SK-N-SH (cell line): ENCODE data around the gene SLC23A1. TPM values are rescaled to one million over a fixed set of nuclear protein-coding genes. Genes with fewer than 3 reads are reported as not detected.
A peak's percentile ranks its signal among the peaks of the same experiment; 100 is the strongest.

Experiments used
- CTCF ChIA-PET: fragments of 300-600, 350-600 bp; formaldehyde crosslinking; extraction: SDS; loops from one replicate; lab custom pipeline; 2021; lab: Yijun Ruan, JAX
- POLR2A ChIA-PET: fragments of 350-600 bp; sonication (Branson Sonifier 250); formaldehyde crosslinking; extraction: SDS; loops from one replicate; lab custom pipeline; 2020; ENCODE audit warnings: antibody characterized with exemption, inconsistent platforms; lab: Yijun Ruan, JAX
- DNase-seq: peaks from one replicate; pipeline ENCODE4 v3.0.0; 2012
- H2AFZ ChIP-seq: fragments of 200-600 bp; sonication (generic); 2 replicates; pipeline ENCODE4 v1.8.1; 2016; ENCODE audit warnings: antibody characterized with exemption, mild to moderate bottlenecking, low read depth
- H3F3A ChIP-seq: fragments of 200-600 bp; sonication (generic); replicated peaks from 2 replicates; pipeline ENCODE3; 2016; ENCODE audit warnings: antibody characterized with exemption, mild to moderate bottlenecking; ENCODE audit not compliant: insufficient read depth
- H3K27ac ChIP-seq, 2 experiments: fragments of 200-500 bp in 1 of 2; fragments of 200-600 bp in 1 of 2; sonication (Bioruptor generic) in 1 of 2; sonication (generic), shearing (Covaris generic) in 1 of 2; 2 replicates each; pipeline versions ENCODE4 v1.5.1 to v1.6.1; 2014 to 2016; ENCODE audit warnings: low read depth in 2 of 2, inconsistent platforms in 1 of 2, low read length in 1 of 2, mild to moderate bottlenecking in 1 of 2, mixed read lengths in 1 of 2
- H3K27me3 ChIP-seq: fragments of 200-600 bp; sonication (generic), shearing (Covaris generic); 2 replicates; pipeline ENCODE4 v1.6.1; 2016; ENCODE audit warnings: mixed run types; ENCODE audit not compliant: insufficient read depth
- H3K36me3 ChIP-seq, 2 experiments: fragments of 200-500 bp in 1 of 2; fragments of 200-600 bp in 1 of 2; sonication (Bioruptor generic) in 1 of 2; sonication (generic) in 1 of 2; replicated peaks in 1 of 2; 2 replicates each; pipeline versions ENCODE3 to v1.5.1; 2014 to 2016; ENCODE audit warnings: low read length in 1 of 2, mild to moderate bottlenecking in 1 of 2; ENCODE audit not compliant: insufficient read depth in 2 of 2, control insufficient read depth in 1 of 2
- H3K4me1 ChIP-seq, 2 experiments: fragments of 200-500 bp in 1 of 2; fragments of 200-600 bp in 1 of 2; sonication (Bioruptor generic) in 1 of 2; sonication (generic), shearing (Covaris generic) in 1 of 2; 2 replicates each; pipeline versions ENCODE4 v1.5.1 to v1.6.1; 2014 to 2016; ENCODE audit warnings: low read depth in 1 of 2, low read length in 1 of 2, mixed run types in 1 of 2; ENCODE audit not compliant: insufficient read depth in 2 of 2, control insufficient read depth in 1 of 2
- H3K4me2 ChIP-seq: fragments of 200-600 bp; sonication (generic), shearing (Covaris generic); 2 replicates; pipeline ENCODE4 v1.6.1; 2017; ENCODE audit warnings: mixed run types
- H3K4me3 ChIP-seq, 2 experiments: fragments of 200-500 bp in 1 of 2; fragments of 200-600 bp in 1 of 2; sonication (Bioruptor generic) in 1 of 2; sonication (generic), shearing (Covaris generic) in 1 of 2; 2 replicates each; pipeline versions ENCODE4 v1.5.1 to v1.8.1; 2014 to 2016; ENCODE audit warnings: low read depth in 2 of 2, inconsistent platforms in 1 of 2, low read length in 1 of 2, mild to moderate bottlenecking in 1 of 2, mixed read lengths in 1 of 2, moderate library complexity in 1 of 2
- H3K79me2 ChIP-seq: fragments of 200-600 bp; sonication (generic); 2 replicates; pipeline ENCODE4 v1.8.1; 2017; ENCODE audit warnings: mild to moderate bottlenecking; ENCODE audit not compliant: insufficient read depth
- H3K9ac ChIP-seq: fragments of 200-600 bp; sonication (generic); 2 replicates; pipeline ENCODE4 v1.6.1; 2017; ENCODE audit warnings: mixed run types
- H3K9me2 ChIP-seq: fragments of 200-600 bp; sonication (generic); 2 replicates; pipeline ENCODE4 v1.6.1; 2017; ENCODE audit warnings: mixed run types
- H3K9me3 ChIP-seq: fragments of 200-600 bp; sonication (generic); 2 replicates; pipeline ENCODE4 v1.6.1; 2017; ENCODE audit warnings: mixed run types, mild to moderate bottlenecking, moderate library complexity
- H4K20me1 ChIP-seq: fragments of 200-600 bp; sonication (generic); 2 replicates; pipeline ENCODE4 v1.6.1; 2017; ENCODE audit warnings: mild to moderate bottlenecking, mixed run types; ENCODE audit not compliant: insufficient read depth
- EP300 ChIP-seq, 2 experiments: IDR thresholded peaks; 2 replicates each; pipeline versions ENCODE4 v1.4.0 to v1.6.1; 2012; ENCODE audit warnings: borderline replicate concordance in 1 of 2, low read depth in 1 of 2, low read length in 1 of 2
- POLR2AphosphoS5 ChIP-seq: IDR thresholded peaks from 2 replicates; pipeline ENCODE4 v1.6.1; 2012; ENCODE audit warnings: low read depth, low read length
- RAD21 ChIP-seq: IDR thresholded peaks from 2 replicates; pipeline ENCODE4 v1.6.1; 2012; ENCODE audit warnings: mild to moderate bottlenecking, low read length
- RFX5 ChIP-seq: IDR thresholded peaks from 2 replicates; pipeline ENCODE4 v1.6.1; 2012; ENCODE audit warnings: mild to moderate bottlenecking, improper control_type of control experiment, low read length
- SMC3 ChIP-seq: IDR thresholded peaks from 2 replicates; pipeline ENCODE4 v1.6.1; 2012; ENCODE audit warnings: low read depth, low read length, improper control_type of control experiment
- TAF1 ChIP-seq: IDR thresholded peaks from 2 replicates; pipeline ENCODE4 v1.6.1; 2012; ENCODE audit warnings: low read depth, mild to moderate bottlenecking, low read length, moderate library complexity, borderline replicate concordance
- TCF12 ChIP-seq: IDR thresholded peaks from 2 replicates; pipeline ENCODE4 v1.4.0; 2012
- WGBS: methylation state at CpG from one replicate; pipeline ENCODE4 v1.1.6; 2017; ENCODE audit warnings: low lambda C conversion rate; 5-methylcytosine and 5-hydroxymethylcytosine counted together
- polyA plus RNA-seq, 3 experiments: library from polyadenylated mRNA; depleted of rRNA; stranded (reverse); fragments of >200 nt; gene quantifications; 2 replicates each; pipeline ENCODE4 v1.2.3, GENCODE V29; 2012
- TF ChIP-seq, protein P1 (sequence below): IDR thresholded peaks from 2 replicates; pipeline ENCODE4 v1.4.0; 2012; ENCODE audit warnings: low read depth, borderline replicate concordance
- TF ChIP-seq, protein P2 (sequence below): IDR thresholded peaks from 2 replicates; pipeline ENCODE4 v1.6.1; 2012; ENCODE audit warnings: mild to moderate bottlenecking, low read depth, low read length, moderate library complexity
- TF ChIP-seq, protein P3 (sequence below): fragments of 200-600 bp; sonication (generic); IDR thresholded peaks from 2 replicates; pipeline ENCODE4 v1.6.1; 2017; ENCODE audit warnings: antibody characterized with exemption, mild to moderate bottlenecking, moderate library complexity

SLC23A1 gene
- polyA plus RNA-seq, 1 of the 3 experiments (the other 2 are of a cell fraction): not detected

DNA sequence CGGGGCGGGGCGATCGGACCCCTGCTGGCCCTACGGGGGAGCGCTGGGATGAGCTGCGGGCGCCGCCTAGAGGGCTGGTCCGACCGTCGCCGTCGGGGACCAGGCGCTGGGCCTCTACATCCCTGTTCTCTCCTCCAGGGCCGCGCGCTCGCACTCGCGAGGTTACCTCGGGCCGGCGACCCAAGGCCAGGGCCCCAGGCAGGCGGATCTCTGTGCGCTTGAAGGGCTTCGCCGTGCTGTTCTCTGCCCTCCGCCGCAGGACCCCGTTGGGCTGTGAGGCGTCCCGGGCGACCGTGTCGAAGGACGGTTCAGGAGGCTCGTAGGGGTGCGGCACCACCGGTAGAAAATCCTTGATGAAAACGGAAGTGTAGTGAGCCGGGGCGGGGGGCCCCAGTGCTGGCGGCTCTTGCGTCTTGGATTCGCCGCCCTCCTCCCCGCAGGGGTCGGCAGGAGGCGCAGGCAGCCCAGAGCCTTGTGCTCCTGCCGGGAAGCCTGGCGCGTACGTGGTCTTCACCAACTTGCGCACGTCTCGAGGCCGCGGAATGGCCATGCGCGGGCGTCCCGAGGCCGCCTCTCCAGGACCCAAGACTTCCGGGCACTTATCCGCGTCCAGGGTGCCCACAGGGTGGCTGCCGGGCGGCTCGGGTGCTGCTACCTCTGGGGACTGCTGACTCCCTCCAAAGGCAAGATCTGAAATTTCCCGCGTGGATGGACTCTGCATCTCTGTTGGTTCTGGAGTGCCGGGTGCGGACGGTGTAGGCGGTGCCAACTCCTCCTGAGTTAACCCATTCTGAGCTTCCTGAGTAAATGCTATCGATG is 9.8 kb upstream of the SLC23A1 start:
- TF ChIP-seq, protein P1, sequence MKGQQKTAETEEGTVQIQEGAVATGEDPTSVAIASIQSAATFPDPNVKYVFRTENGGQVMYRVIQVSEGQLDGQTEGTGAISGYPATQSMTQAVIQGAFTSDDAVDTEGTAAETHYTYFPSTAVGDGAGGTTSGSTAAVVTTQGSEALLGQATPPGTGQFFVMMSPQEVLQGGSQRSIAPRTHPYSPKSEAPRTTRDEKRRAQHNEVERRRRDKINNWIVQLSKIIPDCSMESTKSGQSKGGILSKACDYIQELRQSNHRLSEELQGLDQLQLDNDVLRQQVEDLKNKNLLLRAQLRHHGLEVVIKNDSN: no peak
- TF ChIP-seq, protein P2, sequence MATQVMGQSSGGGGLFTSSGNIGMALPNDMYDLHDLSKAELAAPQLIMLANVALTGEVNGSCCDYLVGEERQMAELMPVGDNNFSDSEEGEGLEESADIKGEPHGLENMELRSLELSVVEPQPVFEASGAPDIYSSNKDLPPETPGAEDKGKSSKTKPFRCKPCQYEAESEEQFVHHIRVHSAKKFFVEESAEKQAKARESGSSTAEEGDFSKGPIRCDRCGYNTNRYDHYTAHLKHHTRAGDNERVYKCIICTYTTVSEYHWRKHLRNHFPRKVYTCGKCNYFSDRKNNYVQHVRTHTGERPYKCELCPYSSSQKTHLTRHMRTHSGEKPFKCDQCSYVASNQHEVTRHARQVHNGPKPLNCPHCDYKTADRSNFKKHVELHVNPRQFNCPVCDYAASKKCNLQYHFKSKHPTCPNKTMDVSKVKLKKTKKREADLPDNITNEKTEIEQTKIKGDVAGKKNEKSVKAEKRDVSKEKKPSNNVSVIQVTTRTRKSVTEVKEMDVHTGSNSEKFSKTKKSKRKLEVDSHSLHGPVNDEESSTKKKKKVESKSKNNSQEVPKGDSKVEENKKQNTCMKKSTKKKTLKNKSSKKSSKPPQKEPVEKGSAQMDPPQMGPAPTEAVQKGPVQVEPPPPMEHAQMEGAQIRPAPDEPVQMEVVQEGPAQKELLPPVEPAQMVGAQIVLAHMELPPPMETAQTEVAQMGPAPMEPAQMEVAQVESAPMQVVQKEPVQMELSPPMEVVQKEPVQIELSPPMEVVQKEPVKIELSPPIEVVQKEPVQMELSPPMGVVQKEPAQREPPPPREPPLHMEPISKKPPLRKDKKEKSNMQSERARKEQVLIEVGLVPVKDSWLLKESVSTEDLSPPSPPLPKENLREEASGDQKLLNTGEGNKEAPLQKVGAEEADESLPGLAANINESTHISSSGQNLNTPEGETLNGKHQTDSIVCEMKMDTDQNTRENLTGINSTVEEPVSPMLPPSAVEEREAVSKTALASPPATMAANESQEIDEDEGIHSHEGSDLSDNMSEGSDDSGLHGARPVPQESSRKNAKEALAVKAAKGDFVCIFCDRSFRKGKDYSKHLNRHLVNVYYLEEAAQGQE: no peak
- TF ChIP-seq TAF1 (no peak), RAD21 (peak; percentile 45), RFX5 (no peak)
- TF ChIP-seq, protein P3, sequence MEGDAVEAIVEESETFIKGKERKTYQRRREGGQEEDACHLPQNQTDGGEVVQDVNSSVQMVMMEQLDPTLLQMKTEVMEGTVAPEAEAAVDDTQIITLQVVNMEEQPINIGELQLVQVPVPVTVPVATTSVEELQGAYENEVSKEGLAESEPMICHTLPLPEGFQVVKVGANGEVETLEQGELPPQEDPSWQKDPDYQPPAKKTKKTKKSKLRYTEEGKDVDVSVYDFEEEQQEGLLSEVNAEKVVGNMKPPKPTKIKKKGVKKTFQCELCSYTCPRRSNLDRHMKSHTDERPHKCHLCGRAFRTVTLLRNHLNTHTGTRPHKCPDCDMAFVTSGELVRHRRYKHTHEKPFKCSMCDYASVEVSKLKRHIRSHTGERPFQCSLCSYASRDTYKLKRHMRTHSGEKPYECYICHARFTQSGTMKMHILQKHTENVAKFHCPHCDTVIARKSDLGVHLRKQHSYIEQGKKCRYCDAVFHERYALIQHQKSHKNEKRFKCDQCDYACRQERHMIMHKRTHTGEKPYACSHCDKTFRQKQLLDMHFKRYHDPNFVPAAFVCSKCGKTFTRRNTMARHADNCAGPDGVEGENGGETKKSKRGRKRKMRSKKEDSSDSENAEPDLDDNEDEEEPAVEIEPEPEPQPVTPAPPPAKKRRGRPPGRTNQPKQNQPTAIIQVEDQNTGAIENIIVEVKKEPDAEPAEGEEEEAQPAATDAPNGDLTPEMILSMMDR: peak; percentile 38; the same call in 1 of the 2 replicates
- no peak overlapping the region for H3K27ac ChIP-seq
- CTCF ChIA-PET: interaction anchor here (1.0 to 6.3 kb wide), 6 partner anchors 10 to 99 kb away, joined by 3 to 29 read pairs (median 4); partner anchors contain the start of genes MATR3 and SPATA24
- no peaks in the 10 kb centered on the region for H3K36me3 ChIP-seq
- no peaks in the 10 kb centered on the region for H3K79me2 ChIP-seq
- H3K27me3 ChIP-seq: peaks cover 12% of the 10 kb centered on the region; the same call in 1 of the 2 replicates
- peaks cover 0 to 3% of the 10 kb centered on the region in 2 experiments; a peak in 1 of 4 replicates for H3K4me1 ChIP-seq
- no peaks in the 10 kb centered on the region for H3K9me2 ChIP-seq
- H2AFZ ChIP-seq: no peak overlapping the region
- POLR2A ChIA-PET: no interaction called here
- H3K4me2 ChIP-seq: no peak overlapping the region
- WGBS: 34% methylated on average over 40 of the region's 77 CpGs
- no peak overlapping the region for H3K9ac ChIP-seq
- peak; percentile 92 for DNase-seq
- H3K9me3 ChIP-seq: no peaks in the 10 kb centered on the region
- H4K20me1 ChIP-seq: no peaks in the 10 kb centered on the region
- H3F3A ChIP-seq: no peaks in the 10 kb centered on the region
- peak overlapping the region; percentile 23 to 26; a peak in 2 of 4 replicates for H3K4me3 ChIP-seq

DNA sequence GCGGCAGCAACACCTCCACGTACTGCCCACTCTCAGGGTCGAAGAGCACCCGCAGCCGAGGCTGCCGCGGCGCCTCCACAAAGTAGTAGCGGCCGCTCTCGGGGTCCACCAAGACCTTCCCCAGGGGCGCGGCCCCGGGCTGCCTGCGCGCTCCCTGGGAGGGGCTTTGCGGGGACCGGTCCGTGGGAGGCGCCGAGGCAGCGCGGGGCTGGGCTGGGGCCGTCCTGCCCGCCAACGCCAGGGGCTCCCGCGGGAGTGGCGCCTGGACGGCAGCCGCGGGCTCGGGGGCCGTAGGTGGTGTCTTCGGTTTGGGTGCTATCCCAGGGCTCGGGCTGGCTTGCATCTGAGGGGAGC is 9.2 kb upstream of the SLC23A1 start:
- Histone ChIP-seq H3F3A (no peaks in the 10 kb centered on the region), H3K9ac (no peak overlapping the region), H4K20me1 (no peaks in the 10 kb centered on the region), H3K27ac (no peak overlapping the region), H3K9me3 (no peaks in the 10 kb centered on the region), H3K27me3 (peaks cover 12% of the 10 kb centered on the region; the same call in 1 of the 2 replicates), H3K36me3 (no peaks in the 10 kb centered on the region), H3K4me3 (peak overlapping the region in 1 of 2 experiments; percentile 23; a peak in 1 of 4 replicates), H3K79me2 (no peaks in the 10 kb centered on the region), H3K4me1 (peaks cover 0 to 3% of the 10 kb centered on the region in 2 experiments; a peak in 1 of 4 replicates), H3K9me2 (no peaks in the 10 kb centered on the region), H2AFZ (no peak overlapping the region), H3K4me2 (no peak overlapping the region)
- DNase-seq: no peak
- WGBS: 96% methylated on average over 8 of the region's 36 CpGs
- POLR2A ChIA-PET: no interaction called here
- CTCF ChIA-PET: interaction anchor here (1.1 to 6.3 kb wide), 3 partner anchors 11 to 24 kb away, joined by 4 to 29 read pairs (median 6); partner anchors contain the start of gene SPATA24
- TF ChIP-seq TCF12 (no peak), EP300 (IDR thresholded peaks at IDR 0.05; ENCODE audit: borderline replicate concordance in 1 of 2, low read depth in 1 of 2, low read length in 1 of 2) (no peak), SMC3 (no peak), POLR2AphosphoS5 (no peak)
